Ovary (tissue), 9 donors: ENCODE data around the gene RBFA. TPM values are rescaled to one million over a fixed set of nuclear protein-coding genes. Genes with fewer than 3 reads are reported as not detected.

Experiments
- DNase-seq, 5 donors: peaks; one replicate each; pipeline ENCODE4 v3.0.0-alpha.2; 2019 to 2020
- H3K27ac ChIP-seq, 2 donors: fragments of 200-600 bp; one replicate each; pipeline versions ENCODE4 v1.5.1 to v1.8.0; 2019 to 2022
- H3K27me3 ChIP-seq: fragments of 200-600 bp; one replicate; pipeline ENCODE4 v1.8.0; 2022
- H3K36me3 ChIP-seq: fragments of 200-600 bp; sonication (generic); one replicate; pipeline ENCODE4 v1.5.1; 2019
- H3K4me1 ChIP-seq: one replicate; pipeline ENCODE4 v1.8.1; 2013; ENCODE audit warnings: mild to moderate bottlenecking, moderate library complexity; ENCODE audit not compliant: insufficient read depth
- H3K4me3 ChIP-seq: fragments of 200-600 bp; sonication (generic); one replicate; pipeline ENCODE4 v1.5.1; 2017
- H3K9me3 ChIP-seq, 2 donors: fragments of 200-600 bp in 1 of 2; sonication (generic) in 1 of 2; one replicate each; pipeline versions ENCODE4 v1.5.1 to v1.8.1; 2013 to 2019; ENCODE audit warnings: mild to moderate bottlenecking in 1 of 2, moderate library complexity in 1 of 2
- CTCF ChIP-seq, 3 donors: fragments of 450-650 bp in 2 of 3; fragments of 200-600 bp in 1 of 3; IDR thresholded peaks; one replicate each; pipeline versions ENCODE4 v1.5.1 to v1.8.0; 2016 to 2022; ENCODE audit warnings: antibody characterized with exemption in 3 of 3, mild to moderate bottlenecking in 1 of 3
- EP300 ChIP-seq: sonication (generic); formaldehyde crosslinking; IDR thresholded peaks from one replicate; pipeline ENCODE4 v1.6.1; 2017; ENCODE audit warnings: antibody characterized with exemption
- POLR2A ChIP-seq: fragments of 450-650 bp; IDR thresholded peaks from one replicate; pipeline ENCODE4 v1.6.1; 2017; ENCODE audit warnings: antibody characterized with exemption, mild to moderate bottlenecking, moderate library complexity
- WGBS, 3 donors: extraction: QIAGEN DNeasy Blood & Tissue Kit in 1 of 3; methylation state at CpG; one replicate each; pipeline versions ENCODE4 v1.1.5 to v1.1.7; 2013 to 2017; 5-methylcytosine and 5-hydroxymethylcytosine counted together
- intact Hi-C, 4 donors: fragments of 100-400 bp; cut with DNase I; formaldehyde crosslinking; loops; one replicate each; pipeline versions ENCODE4 v1.11.0 to v1.15.1; 2022 to 2023
- polyA plus RNA-seq, 2 donors: library from polyadenylated mRNA; stranded (reverse); fragments of 200-250 nt in 1 of 2; fragments of 350-450 nt in 1 of 2; fragmentation: Illumina TruSeq in 1 of 2; extraction: RNeasy Lipid Tissue Mini Kit (QIAGEN cat#74804) in 1 of 2; gene quantifications; one replicate each; pipeline ENCODE4 v1.2.3, GENCODE V29; 2013 to 2014
- total RNA-seq, 7 donors: library from RNA; depleted of rRNA in 2 of 7; stranded (reverse); fragments of >200 nt in 2 of 7; fragmentation: NEBNext Ultra II Directional in 3 of 7; extraction: Animal tissue kit (Norgen Biotek cat#: 25700) in 3 of 7; gene quantifications; one replicate each; pipeline versions ENCODE4 v1.1.0 to v1.2.4, GENCODE V29; 2016 to 2023
- donor health status: DM: no; HTN: no; CAD: no; lungs with moderate emphysema.
- donor health status: DM: no; HTN: no; CAD: no.
- donor health status: Bipolar disorder and iron deficiency.
- donor health status: DM: yes; HTN: yes; CAD: no.
- donor health status: DM: no; HTN: no; CAD: no.
- donor health status: DM: yes; HTN: yes; CAD: no.

RBFA gene
- total and polyA plus RNA-seq, 9 donors: 13.7 to 31.9 (median 17.0) TPM

DNA sequence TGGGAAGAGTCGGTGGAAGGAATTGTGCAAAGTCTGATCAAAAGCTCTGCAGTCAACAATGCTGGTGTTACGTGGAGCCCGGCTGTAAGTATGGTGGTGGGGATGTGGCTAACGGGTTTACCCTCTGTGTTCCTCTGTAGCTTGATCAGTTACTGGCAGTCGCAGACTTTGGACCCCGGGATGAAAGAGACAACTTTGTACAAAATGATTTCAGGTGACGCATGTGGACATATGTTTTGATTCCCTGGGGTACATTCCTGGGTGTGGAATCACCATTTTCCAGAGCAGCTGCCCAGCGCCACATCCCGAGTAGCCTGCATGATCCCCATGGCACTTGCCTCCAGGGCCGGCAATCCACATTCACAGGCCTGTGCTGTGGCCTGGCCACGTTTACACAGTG, 9.8 kb downstream of the RBFA start:
- Histone ChIP-seq H3K9me3 (no peaks in the 10 kb centered on the region), H3K36me3 (no peaks in the 10 kb centered on the region), H3K27me3 (no peaks in the 10 kb centered on the region), H3K4me1 (no peaks in the 10 kb centered on the region), H3K4me3 (no peak overlapping the region), H3K27ac (no peak overlapping the region)
- DNase-seq: no peak
- intact Hi-C loops: no loop called here
- 93 to 95% (median 95%) methylated on average over 11 of the region's 11 CpGs for WGBS, 3 donors
- TF ChIP-seq POLR2A (no peak), EP300 (no peak), CTCF (IDR thresholded peaks at IDR 0.05) (no peak)

DNA sequence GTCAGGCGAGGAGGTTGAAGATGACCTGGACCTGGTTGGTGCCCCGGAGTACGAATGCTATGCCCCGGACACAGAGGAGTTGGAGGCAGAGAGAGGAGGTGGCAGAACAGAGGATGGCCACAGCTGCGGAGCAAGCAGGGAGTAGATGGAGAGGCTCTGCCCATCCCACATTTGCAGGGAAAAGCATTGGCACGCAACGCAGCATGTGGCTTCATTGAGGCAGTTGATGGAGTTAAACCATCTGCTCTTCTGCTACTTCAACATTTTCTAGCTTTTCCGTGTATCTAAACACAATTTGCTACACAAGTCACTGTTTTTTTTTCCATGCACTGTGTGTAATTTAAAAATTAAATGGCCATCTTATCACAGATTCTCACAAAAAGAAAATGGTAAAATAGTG, 11.8 kb downstream of the RBFA start:
- intact Hi-C loops: no loop called here
- H3K27me3 ChIP-seq: no peaks in the 10 kb centered on the region
- no peak overlapping the region for H3K27ac ChIP-seq
- TF ChIP-seq CTCF (IDR thresholded peaks at IDR 0.05) (no peak), EP300 (no peak), POLR2A (no peak)
- no peak overlapping the region for H3K4me3 ChIP-seq
- 96 to 98% (median 97%) methylated on average over 8 of the region's 8 CpGs for WGBS, 3 donors
- no peaks in the 10 kb centered on the region for H3K36me3 ChIP-seq
- no peaks in the 10 kb centered on the region for H3K4me1 ChIP-seq
- no peak for DNase-seq
- no peaks in the 10 kb centered on the region for H3K9me3 ChIP-seq

DNA sequence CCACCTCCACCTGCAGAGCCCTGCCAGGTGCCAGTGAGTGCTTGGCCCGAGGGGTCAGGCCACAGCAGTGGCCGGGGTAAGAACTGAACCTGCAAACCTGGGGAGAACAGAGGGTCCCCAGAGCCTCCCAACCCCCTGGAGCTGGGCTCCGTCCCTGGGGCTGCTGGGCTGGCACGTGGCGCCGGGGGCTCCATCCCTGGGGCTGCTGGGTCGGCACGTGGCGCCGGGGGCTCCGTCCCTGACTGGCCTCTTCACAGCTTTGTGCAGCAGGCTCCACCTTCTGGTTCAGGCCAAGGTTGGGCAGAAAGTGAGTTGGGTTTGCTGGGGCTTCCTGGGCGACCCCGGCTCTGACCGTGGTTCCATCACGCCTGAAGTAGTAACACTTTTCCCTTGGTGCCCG, 12.2 kb downstream of the RBFA start:
- intact Hi-C loops: no loop called here
- 92 to 96% (median 96%) methylated on average over 16 of the region's 16 CpGs for WGBS, 3 donors
- H3K4me1 ChIP-seq: no peaks in the 10 kb centered on the region
- no peak overlapping the region for H3K27ac ChIP-seq
- no peaks in the 10 kb centered on the region for H3K9me3 ChIP-seq
- H3K36me3 ChIP-seq: no peaks in the 10 kb centered on the region
- H3K27me3 ChIP-seq: no peaks in the 10 kb centered on the region
- H3K4me3 ChIP-seq: no peak overlapping the region
- no peak for DNase-seq
- no peak for TF ChIP-seq EP300
- TF ChIP-seq POLR2A: no peak
- TF ChIP-seq CTCF (IDR thresholded peaks at IDR 0.05): no peak

GRCh38 chr18:80046961-80047541, 12.8 kb downstream of the RBFA start:
- intact Hi-C loops: no loop called here
- no peak for TF ChIP-seq CTCF (IDR thresholded peaks at IDR 0.05)
- no peak for TF ChIP-seq EP300
- TF ChIP-seq POLR2A: no peak
- no peaks in the 10 kb centered on the region for H3K4me1 ChIP-seq

More at GRCh38 chr18:80046961-80047541, 12.8 kb downstream of the RBFA start:
- no peaks in the 10 kb centered on the region for H3K27me3 ChIP-seq
- no peak overlapping the region for H3K27ac ChIP-seq
- no peak for DNase-seq
- WGBS, 3 donors: 84 to 87% (median 85%) methylated on average over 10 of the region's 10 CpGs
- H3K9me3 ChIP-seq: no peaks in the 10 kb centered on the region
- H3K36me3 ChIP-seq: no peaks in the 10 kb centered on the region
- no peak overlapping the region for H3K4me3 ChIP-seq
